PC-9 (cell line): ENCODE data around the gene PELI3. TPM values are rescaled to one million over a fixed set of nuclear protein-coding genes. Genes with fewer than 3 reads are reported as not detected.
"Not testable (repeated sequence)": the region's sequence is repeated elsewhere in the genome, so short reads cannot be mapped to it uniquely, and the experiment has no call there.

ENCODE experiments used
- BruUV-seq: library from RNA; stranded (reverse); fragments of 400-500 nt; replicated peaks from 2 replicates; lab custom pipeline; 2021; lab: Mats Ljungman, UMichigan
- CTCF ChIA-PET: fragments of 300-600 bp; sonication (Branson Sonifier 250); formaldehyde crosslinking; loops from one replicate; lab custom pipeline; 2022; ENCODE audit warnings: antibody characterized with exemption; lab: Charles Lee
- POLR2A ChIA-PET: fragments of 300-600 bp; sonication (Branson Sonifier 250); formaldehyde crosslinking; loops from one replicate; lab custom pipeline; 2022; ENCODE audit warnings: antibody characterized with exemption; ENCODE audit not compliant: unreplicated experiment; lab: Charles Lee
- DNase-seq, 2 experiments: peaks; one replicate each; pipeline versions ENCODE4 v3.0.0 to v3.0.0-alpha.2; 2015 to 2022; ENCODE audit warnings: mixed read lengths in 1 of 2
- H2AFZ ChIP-seq: fragments of 200-600 bp; sonication (generic); 2 replicates; pipeline ENCODE4 v1.8.1; 2017; ENCODE audit warnings: antibody characterized with exemption
- H3F3A ChIP-seq: fragments of 200-600 bp; sonication (generic); 2 replicates; pipeline ENCODE4 v1.8.1; 2017; ENCODE audit warnings: antibody characterized with exemption, mild to moderate bottlenecking, low read depth; ENCODE audit not compliant: insufficient read depth
- H3K27ac ChIP-seq: fragments of 200-600 bp; sonication (generic); 2 replicates; pipeline ENCODE4 v1.6.1; 2016; ENCODE audit warnings: mixed run types
- H3K27me3 ChIP-seq: fragments of 200-600 bp; sonication (generic); 2 replicates; pipeline ENCODE4 v1.6.1; 2016; ENCODE audit warnings: low read depth, mixed run types; ENCODE audit not compliant: insufficient read depth
- H3K36me3 ChIP-seq: fragments of 200-600 bp; sonication (generic); 2 replicates; pipeline ENCODE4 v1.6.1; 2016; ENCODE audit warnings: low read depth, mixed run types
- H3K4me1 ChIP-seq: fragments of 200-600 bp; sonication (generic); replicated peaks from 2 replicates; pipeline ENCODE4 v1.6.1; 2016; ENCODE audit warnings: mixed run types; ENCODE audit not compliant: insufficient read depth
- H3K4me2 ChIP-seq: fragments of 200-600 bp; sonication (generic); 2 replicates; pipeline ENCODE4 v1.6.1; 2017; ENCODE audit warnings: mixed run types
- H3K4me3 ChIP-seq: fragments of 200-600 bp; sonication (generic); 2 replicates; pipeline ENCODE4 v1.6.1; 2016; ENCODE audit warnings: mixed run types
- H3K79me2 ChIP-seq: fragments of 200-600 bp; sonication (generic); 2 replicates; pipeline ENCODE4 v1.6.1; 2017; ENCODE audit warnings: low read depth, mixed run types
- H3K9me2 ChIP-seq: fragments of 200-600 bp; sonication (generic); 2 replicates; pipeline ENCODE4 v1.8.1; 2017; ENCODE audit warnings: mild to moderate bottlenecking; ENCODE audit not compliant: insufficient read depth
- H3K9me3 ChIP-seq: fragments of 200-600 bp; sonication (generic); 2 replicates; pipeline ENCODE4 v1.8.1; 2016; ENCODE audit warnings: low read depth; ENCODE audit not compliant: insufficient read depth
- H4K20me1 ChIP-seq: fragments of 200-600 bp; sonication (generic); 2 replicates; pipeline ENCODE4 v1.8.1; 2017; ENCODE audit not compliant: insufficient read depth
- CTCF ChIP-seq: fragments of 200-600 bp; sonication (generic); conservative IDR thresholded peaks from 2 replicates; pipeline ENCODE4 v1.6.1; 2017; ENCODE audit warnings: mixed run types, antibody characterized with exemption, mild to moderate bottlenecking, moderate library complexity
- EZH2 ChIP-seq: fragments of 200-600 bp; sonication (generic); IDR thresholded peaks from 2 replicates; pipeline ENCODE4 v1.8.0; 2017; ENCODE audit warnings: antibody characterized with exemption, low read depth
- intact Hi-C: fragments of 100-400 bp; cut with micrococcal nuclease; formaldehyde crosslinking; loops from one replicate; pipeline ENCODE4 v1.10.0; 2022; ENCODE audit not compliant: unreplicated experiment
- total RNA-seq: library from RNA; stranded (reverse); gene quantifications from 2 replicates; pipeline ENCODE4 v1.2.3, GENCODE V29; 2021

The PELI3 gene
- total RNA-seq, 1 experiment from 2014 or later: 14.0 TPM

- H2AFZ ChIP-seq: no peak overlapping the region
- ChIA-PET POLR2A (no interaction called here), CTCF (interaction anchor here (0.5 to 0.7 kb wide), 2 partner anchors 157 to 289 kb away, joined by 3 to 5 read pairs; no protein-coding TSS in a partner anchor)
- no peak overlapping the region for H3K27ac ChIP-seq
- H3K36me3 ChIP-seq: no peaks in the 10 kb centered on the region
- no peaks in the 10 kb centered on the region for H3K79me2 ChIP-seq
- BruUV-seq: no TSS peak
- no peak overlapping the region for H3K4me3 ChIP-seq
- no peaks in the 10 kb centered on the region for H3K9me2 ChIP-seq
- H4K20me1 ChIP-seq: no peaks in the 10 kb centered on the region
- no peak for DNase-seq
- H3K9me3 ChIP-seq: no peaks in the 10 kb centered on the region
- intact Hi-C loops: no loop called here
- peaks cover 15% of the 10 kb centered on the region; the same call in 1 of the 2 replicates for H3K27me3 ChIP-seq
- no peak overlapping the region for H3K4me2 ChIP-seq
- H3K4me1 ChIP-seq: no peaks in the 10 kb centered on the region
- peaks cover 9% of the 10 kb centered on the region; the same call in 1 of the 2 replicates for H3F3A ChIP-seq
- TF ChIP-seq CTCF: no peak
- TF ChIP-seq EZH2: no peak
Measured at GRCh38 chr11:66428933-66429332, 37.8 kb upstream of the PELI3 start.

DNA sequence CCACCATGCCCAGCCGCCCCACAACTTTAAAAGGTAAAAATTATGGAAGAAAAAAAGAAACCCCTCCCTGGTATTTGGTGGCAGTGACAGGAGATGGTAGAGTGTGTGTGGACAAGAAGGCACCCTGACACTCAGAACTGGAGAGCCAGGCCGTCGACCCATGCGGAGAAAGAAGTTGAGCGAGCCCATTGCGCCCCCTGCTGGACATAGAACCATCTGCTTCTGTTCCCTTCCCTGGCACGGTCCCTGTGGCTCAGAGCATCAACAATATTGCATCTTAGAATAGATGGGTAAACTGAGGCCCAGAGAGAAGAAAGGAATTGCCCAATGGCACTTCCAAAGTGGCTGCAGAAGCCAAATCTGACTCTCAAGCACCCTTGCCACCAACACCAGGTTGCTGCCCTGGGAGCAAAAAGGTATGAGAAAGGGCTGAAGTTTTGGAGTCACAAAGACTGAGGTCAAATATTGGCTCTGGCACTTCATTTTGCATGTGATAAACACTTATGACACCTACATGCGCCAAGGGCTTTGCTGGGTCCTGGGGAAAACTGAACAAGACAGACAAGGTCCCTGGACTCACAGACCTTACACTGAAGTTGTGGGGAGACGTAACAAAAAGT is 36.6 kb upstream of the PELI3 start:
- H3K4me3 ChIP-seq: no peak overlapping the region
- H4K20me1 ChIP-seq: no peaks in the 10 kb centered on the region
- no TSS peak for BruUV-seq
- no peaks in the 10 kb centered on the region for H3K4me1 ChIP-seq
- no peaks in the 10 kb centered on the region for H3K36me3 ChIP-seq
- H3K79me2 ChIP-seq: no peaks in the 10 kb centered on the region
- H3K4me2 ChIP-seq: no peak overlapping the region
- TF ChIP-seq EZH2 (no peak), CTCF (peak; percentile 95)
- intact Hi-C loops: loop anchor here (1.0 to 2.0 kb wide), 2 partner anchors 22 to 119 kb away; no protein-coding TSS in a partner anchor
- H3K27me3 ChIP-seq: peaks cover 3% of the 10 kb centered on the region; the same call in 1 of the 2 replicates
- no peaks in the 10 kb centered on the region for H3K9me3 ChIP-seq
- no peak overlapping the region for H2AFZ ChIP-seq
- peak in 1 of 2 experiments; percentile 53 for DNase-seq
- peaks cover 9% of the 10 kb centered on the region; the same call in 1 of the 2 replicates for H3F3A ChIP-seq
- no peaks in the 10 kb centered on the region for H3K9me2 ChIP-seq
- H3K27ac ChIP-seq: no peak overlapping the region
- ChIA-PET CTCF (interaction anchor here (0.6 to 1.1 kb wide), 4 partner anchors 12 to 440 kb away, joined by 3 to 8 read pairs (median 4); no protein-coding TSS in a partner anchor), POLR2A (no interaction called here)

- POLR2A ChIA-PET, H3K9me2 ChIP-seq, H3K4me3 ChIP-seq, H3K36me3 ChIP-seq, H3K27ac ChIP-seq, H3K4me1 ChIP-seq, H2AFZ ChIP-seq, H3F3A ChIP-seq, H3K79me2 ChIP-seq, DNase-seq, H3K27me3 ChIP-seq, H3K9me3 ChIP-seq, BruUV-seq, H4K20me1 ChIP-seq, H3K4me2 ChIP-seq: not testable (repeated sequence)
- CTCF ChIA-PET: interaction anchor here (0.6 to 1.1 kb wide), 3 partner anchors 13 to 985 kb away, joined by 3 to 10 read pairs (median 3); no protein-coding TSS in a partner anchor
- intact Hi-C loops: loop anchor here (2.0 kb wide), 1 partner anchor 120 kb away; no protein-coding TSS in a partner anchor
Measured at GRCh38 chr11:66431287-66431686, 35.4 kb upstream of the PELI3 start.

- H3K9me3 ChIP-seq, H3F3A ChIP-seq, H3K9me2 ChIP-seq, H4K20me1 ChIP-seq, H3K27me3 ChIP-seq, H3K4me2 ChIP-seq, H3K4me1 ChIP-seq, H3K4me3 ChIP-seq, H3K79me2 ChIP-seq, H3K27ac ChIP-seq, DNase-seq, H2AFZ ChIP-seq, CTCF ChIA-PET, BruUV-seq: not testable (repeated sequence)
- H3K36me3 ChIP-seq: peaks cover 12% of the 10 kb centered on the region; the same call in 1 of the 2 replicates
- intact Hi-C loops: loop anchor here (2.0 kb wide), 1 partner anchor 121 kb away; no protein-coding TSS in a partner anchor
- POLR2A ChIA-PET: interaction anchor here (0.7 kb wide), 1 partner anchor 113 kb away, joined by 7 read pairs; no protein-coding TSS in a partner anchor
Measured at GRCh38 chr11:66431871-66432329, 34.8 kb upstream of the PELI3 start.
